GM23338 (cell line): Measurements from ENCODE around the gene ALDH5A1.

ENCODE experiments used
- CREB1 ChIP-seq: fragments of 250-450 bp; sonication (Bioruptor Pico); IDR thresholded peaks from 2 replicates; pipeline ENCODE4 v1.5.0; 2020; ENCODE audit warnings: low read depth, mild to moderate bottlenecking, moderate library complexity
- CTCF ChIP-seq, 2 experiments: fragments of 200-600 bp in 1 of 2; sonication (generic) in 1 of 2; conservative IDR thresholded peaks; 2 replicates each; pipeline versions ENCODE4 v1.5.1 to v1.6.1; 2016 to 2017; ENCODE audit warnings: antibody characterized with exemption in 2 of 2, low read depth in 2 of 2, mild to moderate bottlenecking in 2 of 2, moderate library complexity in 1 of 2
- EZH2 ChIP-seq: fragments of 200-600 bp; sonication (generic); IDR thresholded peaks from one replicate; pipeline ENCODE4 v1.8.0; 2017; ENCODE audit warnings: antibody characterized with exemption, mild to moderate bottlenecking, low read depth; ENCODE audit not compliant: unreplicated experiment
- NANOG ChIP-seq: IDR thresholded peaks from 2 replicates; pipeline ENCODE4 v1.6.1; 2016; ENCODE audit warnings: antibody characterized with exemption, borderline replicate concordance
- POLR2AphosphoS5 ChIP-seq: IDR thresholded peaks from 2 replicates; pipeline ENCODE4 v1.6.1; 2016; ENCODE audit warnings: antibody characterized with exemption, low read depth
- STAT1 ChIP-seq: IDR thresholded peaks from one replicate; pipeline ENCODE4 v1.6.1; 2016; ENCODE audit warnings: antibody characterized with exemption; ENCODE audit not compliant: unreplicated experiment

- peak; percentile 10 to 60; a peak in 3 of 4 replicates for TF ChIP-seq CTCF (conservative IDR thresholded peaks at IDR 0.05; ENCODE audit: low read depth in 2 of 2)
- no peak for TF ChIP-seq CREB1 (CRISPR knock-in tag)
- TF ChIP-seq POLR2AphosphoS5 = peak; percentile 21
- TF ChIP-seq EZH2 = no peak
- TF ChIP-seq STAT1 = no peak
- TF ChIP-seq NANOG = no peak
These were observed at the start of gene ALDH5A1 for GRCh38 chr6:24494821-24495795.
